Measurements from ENCODE around the gene METTL13.

DNA sequence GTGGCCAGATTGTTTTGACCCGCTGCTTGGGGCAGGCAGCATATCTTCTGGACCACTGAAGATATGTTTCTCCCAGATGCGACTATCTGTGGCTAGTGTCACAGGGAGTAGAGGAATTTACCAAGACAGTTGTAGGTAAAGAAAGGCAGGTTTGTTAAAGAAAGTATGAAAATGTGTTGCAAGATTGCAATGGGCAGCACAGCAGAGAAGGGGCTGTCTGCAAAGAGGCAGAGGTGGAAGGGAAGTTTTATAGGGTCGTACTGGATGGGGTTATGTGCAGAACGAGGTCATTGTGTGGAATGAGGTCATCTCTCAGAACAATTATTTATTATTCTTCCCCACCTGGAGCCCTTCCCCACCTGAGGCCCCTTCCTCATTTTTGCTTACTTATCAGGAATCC lies 24.6 kb upstream of the METTL13 start:
- TF ChIP-seq POLR2A (IDR thresholded peaks at IDR 0.05) = no peak
- TF ChIP-seq, protein P1, sequence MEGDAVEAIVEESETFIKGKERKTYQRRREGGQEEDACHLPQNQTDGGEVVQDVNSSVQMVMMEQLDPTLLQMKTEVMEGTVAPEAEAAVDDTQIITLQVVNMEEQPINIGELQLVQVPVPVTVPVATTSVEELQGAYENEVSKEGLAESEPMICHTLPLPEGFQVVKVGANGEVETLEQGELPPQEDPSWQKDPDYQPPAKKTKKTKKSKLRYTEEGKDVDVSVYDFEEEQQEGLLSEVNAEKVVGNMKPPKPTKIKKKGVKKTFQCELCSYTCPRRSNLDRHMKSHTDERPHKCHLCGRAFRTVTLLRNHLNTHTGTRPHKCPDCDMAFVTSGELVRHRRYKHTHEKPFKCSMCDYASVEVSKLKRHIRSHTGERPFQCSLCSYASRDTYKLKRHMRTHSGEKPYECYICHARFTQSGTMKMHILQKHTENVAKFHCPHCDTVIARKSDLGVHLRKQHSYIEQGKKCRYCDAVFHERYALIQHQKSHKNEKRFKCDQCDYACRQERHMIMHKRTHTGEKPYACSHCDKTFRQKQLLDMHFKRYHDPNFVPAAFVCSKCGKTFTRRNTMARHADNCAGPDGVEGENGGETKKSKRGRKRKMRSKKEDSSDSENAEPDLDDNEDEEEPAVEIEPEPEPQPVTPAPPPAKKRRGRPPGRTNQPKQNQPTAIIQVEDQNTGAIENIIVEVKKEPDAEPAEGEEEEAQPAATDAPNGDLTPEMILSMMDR (IDR thresholded peaks at IDR 0.05) = no peak

All from body of pancreas (tissue), 4 donors.